SK-MEL-5 (cell line): ENCODE data around the gene RAB5IF. TPM values are rescaled to one million over a fixed set of nuclear protein-coding genes. Genes with fewer than 3 reads are reported as not detected.
"Not testable (repeated sequence)": the region's sequence is repeated elsewhere in the genome, so short reads cannot be mapped to it uniquely, and the experiment has no call there.

Experiments used
- DNase-seq: peaks from one replicate; pipeline ENCODE4 v3.0.0-alpha.2; 2016; ENCODE audit warnings: low read depth, low spot score
- in situ Hi-C: cut with HindIII; loops from 2 replicates; pipeline ENCODE4 v1.10.0; 2016; ENCODE audit warnings: low sequenced_read_pairs, high pct_unique_total_duplicates, low pct_unique_long_range_greater_than_20kb
- total RNA-seq: library from RNA; depleted of rRNA; stranded (reverse); fragments of >200 nt; shearing (Covaris generic); gene quantifications from 2 replicates; pipeline ENCODE4 v1.2.3, GENCODE V29; 2014

RAB5IF gene
- total RNA-seq, 1 experiment from 2014 or later = 190 TPM

DNA sequence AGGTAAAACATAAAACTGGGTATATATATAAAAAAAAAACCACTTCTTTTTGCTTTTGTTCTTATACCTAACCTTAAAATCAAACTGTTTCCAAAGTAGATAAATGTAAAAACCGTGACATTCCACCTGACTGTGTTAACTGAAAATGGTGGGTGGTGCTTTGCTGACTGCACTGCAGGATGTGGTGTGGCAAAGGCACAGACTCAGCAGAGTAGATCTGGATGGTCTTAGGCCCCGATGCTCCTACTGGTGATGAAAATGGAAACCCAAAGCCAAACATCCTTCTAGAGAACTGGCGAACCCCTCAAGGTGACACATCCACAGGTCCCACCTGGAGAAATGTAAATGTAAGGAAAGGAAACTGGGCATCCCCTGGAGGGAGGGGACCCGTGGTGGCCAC lies 23.3 kb upstream of the RAB5IF start:
- no peak for DNase-seq
- in situ Hi-C loops = no loop called here

DNA sequence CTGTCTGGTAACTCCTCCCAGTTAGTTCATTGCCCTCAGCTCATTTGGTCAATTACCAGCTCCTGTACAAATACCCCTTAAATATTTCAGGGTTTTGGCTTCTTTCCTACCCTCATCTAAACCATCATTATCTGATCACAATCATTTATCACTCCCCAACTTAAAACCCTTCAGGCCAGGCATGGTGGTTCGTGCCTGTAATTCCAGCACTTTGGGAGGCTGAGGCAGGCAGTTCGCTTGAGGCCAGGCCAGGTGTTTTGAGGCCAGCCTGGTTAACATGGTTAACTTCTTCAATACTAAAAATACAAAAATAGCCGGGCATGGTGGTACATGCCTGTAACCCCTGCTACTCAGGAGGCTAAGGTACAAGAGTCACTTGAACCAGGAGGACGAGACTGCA lies 22.8 kb upstream of the RAB5IF start:
- DNase-seq = no peak
- in situ Hi-C loops = no loop called here

DNA sequence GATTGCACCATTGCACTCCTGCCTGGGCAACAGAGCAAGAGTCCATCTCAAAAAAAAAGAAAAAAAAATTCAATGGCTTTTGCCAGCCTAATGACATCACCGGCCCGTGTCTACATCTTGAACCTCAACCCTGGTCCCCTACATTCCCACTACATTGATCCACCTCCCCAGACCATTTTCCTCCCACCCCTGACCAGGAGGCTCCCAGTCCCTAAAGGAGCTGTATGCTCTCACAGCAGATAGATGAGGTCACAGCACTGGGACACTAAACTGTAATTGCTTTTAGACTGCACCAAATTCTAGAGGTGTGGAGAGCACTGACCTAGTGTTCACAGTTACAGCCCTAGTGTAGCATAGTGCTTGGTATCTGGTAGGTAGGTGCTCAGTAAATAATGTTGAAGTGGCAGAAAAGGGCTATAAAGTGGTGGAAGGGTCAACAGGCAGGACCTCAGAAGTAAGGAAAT lies 21.5 kb upstream of the RAB5IF start:
- DNase-seq = no peak
- in situ Hi-C loops = no loop called here

DNA sequence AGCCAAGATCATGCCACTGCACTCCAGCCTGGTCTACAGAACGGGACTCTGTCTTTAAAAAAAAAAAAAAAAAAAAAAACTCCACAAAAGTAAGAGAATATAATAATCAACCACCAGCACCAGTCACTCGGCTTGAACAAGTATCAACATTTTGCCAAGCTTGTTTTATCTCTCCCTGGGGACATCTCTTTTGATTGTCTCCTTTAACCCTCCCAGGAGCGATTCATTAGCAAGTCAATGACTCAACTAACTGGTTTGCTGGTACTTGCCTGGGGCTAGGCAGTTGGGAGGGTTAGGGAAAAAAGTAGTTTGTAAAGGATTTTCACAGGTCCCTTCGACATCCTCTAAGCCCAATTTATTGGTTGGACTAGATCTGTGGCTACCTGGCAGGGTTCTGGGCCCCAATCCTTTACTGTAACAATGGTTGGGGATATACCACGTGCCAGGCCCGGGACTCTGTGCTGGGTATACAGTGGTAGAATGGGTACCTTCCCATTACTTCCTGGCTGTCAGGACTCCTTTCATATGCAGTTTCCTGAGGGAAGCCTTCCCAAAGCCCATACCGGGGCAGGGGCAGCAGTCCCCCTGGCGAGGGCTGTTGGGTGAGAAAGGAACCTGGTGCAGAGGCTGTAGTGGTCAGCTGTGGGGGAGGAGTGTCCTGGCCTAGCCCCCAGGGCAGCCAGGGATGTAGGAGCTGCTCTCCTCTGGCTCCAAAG lies 20.0 kb upstream of the RAB5IF start:
- in situ Hi-C loops = no loop called here
- peak; percentile 78 for DNase-seq

DNA sequence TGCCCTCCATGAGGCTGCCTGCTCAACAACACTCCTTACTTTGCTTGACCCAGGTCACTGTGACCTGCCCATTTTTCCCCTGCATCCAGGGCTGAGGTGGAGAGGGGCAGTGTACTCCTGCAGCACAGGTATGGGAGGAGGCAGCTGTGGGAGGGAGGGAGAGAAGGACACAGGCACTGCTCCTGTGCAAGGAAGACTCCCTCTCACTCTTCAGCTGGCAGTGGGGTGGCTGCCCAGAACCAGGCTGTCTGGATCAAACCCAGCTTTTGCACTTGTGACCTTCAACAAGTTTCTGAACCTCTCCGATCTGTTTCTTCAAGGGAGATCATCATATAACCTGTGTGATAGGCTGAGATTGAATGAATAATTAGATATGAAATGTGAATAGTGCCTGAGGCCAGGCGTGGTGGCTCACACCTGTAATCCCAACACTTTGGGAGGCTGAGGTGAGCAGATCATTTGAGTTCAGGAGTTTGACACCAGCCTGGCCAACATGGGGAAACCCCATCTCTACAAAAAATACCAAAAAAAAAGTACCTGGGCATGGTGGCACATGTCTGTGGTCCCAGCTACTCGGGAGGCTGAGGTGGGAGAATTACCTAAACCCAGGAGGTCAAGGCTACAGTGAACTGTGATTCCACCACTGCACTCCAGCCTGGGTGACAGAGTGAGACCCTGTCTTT lies 18.1 kb upstream of the RAB5IF start:
- no peak for DNase-seq
- in situ Hi-C loops = no loop called here

DNA sequence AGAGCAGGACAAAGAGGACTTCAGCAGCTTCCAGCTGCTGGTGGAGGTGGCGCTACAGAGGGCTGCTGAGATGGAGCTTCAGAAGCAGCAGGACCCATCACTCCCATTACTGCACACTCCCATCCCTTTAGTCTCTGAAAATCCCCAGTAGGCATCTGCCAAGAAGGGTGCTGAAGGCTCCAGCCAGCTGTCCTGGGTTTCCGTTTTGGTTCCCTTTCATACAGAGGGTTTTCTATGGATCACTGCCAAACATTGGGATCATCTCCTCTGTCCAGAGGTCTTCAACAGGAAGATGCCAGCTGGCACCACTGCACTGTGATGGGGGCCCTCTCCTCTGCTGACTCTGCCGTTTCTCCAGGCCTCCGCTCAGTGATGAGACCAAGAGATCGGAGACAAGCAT lies 14.3 kb upstream of the RAB5IF start:
- no peak for DNase-seq
- in situ Hi-C loops = no loop called here

DNA sequence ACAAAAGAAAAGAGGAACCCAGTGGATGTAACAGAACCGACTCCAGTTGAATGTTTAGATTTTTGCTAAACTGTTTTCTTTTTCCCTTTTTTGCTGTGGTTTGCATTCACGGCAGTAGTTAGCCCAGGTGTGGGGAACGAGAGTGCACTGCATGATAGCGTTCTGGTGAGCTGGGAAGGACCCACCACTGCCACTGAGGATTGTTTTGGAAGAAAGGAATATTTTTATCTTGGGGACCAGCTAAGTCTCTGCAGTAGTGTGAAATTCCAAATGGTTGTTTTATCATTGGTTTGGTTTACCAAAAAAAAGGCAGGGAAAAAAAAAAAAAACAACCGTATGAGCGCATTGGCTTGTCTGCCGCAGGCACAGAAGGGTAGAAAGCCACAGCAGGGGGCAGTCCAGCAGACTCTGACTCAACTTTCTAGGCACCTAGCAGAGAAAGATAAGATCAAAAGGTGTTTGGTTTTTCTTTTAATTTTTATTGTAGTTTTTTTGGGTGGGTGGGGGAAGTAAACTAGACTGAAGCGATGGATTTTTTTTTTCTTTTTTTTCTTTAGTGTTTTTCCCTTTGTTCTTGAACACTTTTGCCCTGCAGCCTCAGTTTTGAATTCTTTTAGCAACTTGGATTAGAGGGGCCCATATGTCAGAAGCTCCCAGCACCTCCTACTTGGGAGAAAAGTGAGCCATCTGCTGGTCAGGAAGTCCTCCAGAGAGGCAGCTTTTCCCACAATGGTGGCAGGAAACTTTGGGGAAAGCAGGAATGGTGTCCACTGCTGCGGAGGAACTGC lies 13.5 kb upstream of the RAB5IF start:
- peak; percentile 72 for DNase-seq
- in situ Hi-C loops = no loop called here

DNA sequence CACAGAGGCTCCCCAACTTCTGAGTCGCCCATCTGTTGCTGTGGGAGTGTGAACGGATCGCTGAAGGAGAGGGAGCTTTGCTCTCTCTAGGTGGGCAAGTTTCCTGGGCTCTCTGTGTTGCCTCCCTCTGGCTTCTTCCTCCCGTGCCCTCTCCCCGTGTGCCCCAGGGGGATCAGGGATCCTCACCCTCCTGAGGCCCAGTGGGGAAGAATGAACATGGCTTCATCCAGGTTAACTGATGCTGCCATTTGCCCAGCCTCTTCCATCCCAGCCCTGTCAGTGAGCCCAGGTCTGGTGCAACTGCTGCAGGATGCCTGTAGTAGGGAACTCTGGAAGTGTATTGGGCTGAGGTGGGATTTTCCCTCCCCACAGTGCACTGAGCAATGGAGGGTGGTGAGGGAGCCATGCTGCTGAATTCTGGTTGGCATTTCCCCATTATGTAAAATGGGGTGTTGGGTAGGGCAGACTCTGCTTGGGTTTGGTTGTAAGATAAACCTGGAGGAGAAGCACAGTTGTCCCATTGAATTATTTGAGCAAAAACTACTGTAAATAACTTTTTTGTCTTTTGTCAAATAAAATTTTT lies 12.1 kb upstream of the RAB5IF start:
- DNase-seq = no peak
- in situ Hi-C loops = no loop called here

DNA sequence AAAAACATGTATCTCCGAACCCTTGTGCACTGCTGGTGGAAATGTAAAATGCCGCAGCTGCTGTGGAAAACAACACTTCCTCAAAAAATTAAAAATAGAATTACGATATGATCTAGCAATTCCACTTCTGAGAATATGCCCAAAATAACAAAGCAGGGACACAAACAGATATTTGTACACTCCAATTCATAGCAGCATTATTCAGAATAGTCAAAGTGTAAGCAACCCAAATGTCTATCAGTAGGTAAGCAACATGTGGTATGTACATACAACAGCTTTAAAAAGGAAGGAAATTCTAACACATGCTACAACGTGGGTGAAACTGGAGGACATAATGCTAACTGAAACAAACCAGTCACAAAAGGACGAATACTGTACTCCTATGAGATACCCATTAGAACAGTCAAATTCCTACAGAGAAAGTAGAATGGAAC lies 5.7 kb upstream of the RAB5IF start:
- DNase-seq = no peak
- in situ Hi-C loops = no loop called here

DNA sequence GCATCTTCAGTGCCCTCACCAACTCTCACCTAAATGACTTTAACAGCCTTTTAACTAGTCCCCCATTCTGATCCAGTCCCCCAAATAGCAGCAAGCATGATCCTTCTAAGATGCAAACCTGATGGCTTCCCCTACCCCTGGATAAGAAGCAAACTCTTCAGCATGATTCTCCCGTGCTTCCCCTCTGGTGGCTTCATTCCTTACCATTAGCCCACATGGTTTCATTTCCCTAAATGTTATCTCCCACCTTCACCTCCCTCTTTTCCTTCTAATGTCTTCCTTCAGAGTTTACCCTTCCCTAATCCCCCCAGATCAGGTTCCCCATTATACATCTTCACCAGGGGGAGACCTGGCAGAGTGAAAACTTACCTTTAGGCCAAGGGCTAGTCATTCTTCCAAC lies 4.0 kb upstream of the RAB5IF start:
- in situ Hi-C loops = no loop called here
- no peak for DNase-seq

DNA sequence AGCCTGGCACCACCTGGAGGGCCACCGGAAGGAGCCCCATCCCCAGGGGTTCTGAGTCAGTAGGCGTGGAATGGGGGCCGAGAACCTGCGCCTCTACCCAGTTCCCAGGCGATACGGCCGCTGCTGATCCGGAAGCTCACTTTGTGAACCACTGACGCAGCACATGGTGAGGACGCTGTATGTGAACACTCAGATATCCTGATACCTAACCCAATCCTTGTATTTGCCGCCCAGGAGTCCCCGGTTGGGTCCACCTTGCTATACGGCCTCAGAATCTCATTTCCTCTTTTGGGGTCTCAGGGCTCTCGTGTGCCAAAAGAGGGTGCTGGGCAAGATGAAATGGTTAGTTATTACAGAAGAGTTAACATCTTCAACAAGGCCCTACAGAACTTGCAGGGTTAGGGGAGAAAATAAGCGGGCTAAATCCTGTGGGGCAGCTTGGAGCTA lies 604 bp upstream of the RAB5IF start:
- in situ Hi-C loops = no loop called here
- peak; percentile 49 for DNase-seq

DNA sequence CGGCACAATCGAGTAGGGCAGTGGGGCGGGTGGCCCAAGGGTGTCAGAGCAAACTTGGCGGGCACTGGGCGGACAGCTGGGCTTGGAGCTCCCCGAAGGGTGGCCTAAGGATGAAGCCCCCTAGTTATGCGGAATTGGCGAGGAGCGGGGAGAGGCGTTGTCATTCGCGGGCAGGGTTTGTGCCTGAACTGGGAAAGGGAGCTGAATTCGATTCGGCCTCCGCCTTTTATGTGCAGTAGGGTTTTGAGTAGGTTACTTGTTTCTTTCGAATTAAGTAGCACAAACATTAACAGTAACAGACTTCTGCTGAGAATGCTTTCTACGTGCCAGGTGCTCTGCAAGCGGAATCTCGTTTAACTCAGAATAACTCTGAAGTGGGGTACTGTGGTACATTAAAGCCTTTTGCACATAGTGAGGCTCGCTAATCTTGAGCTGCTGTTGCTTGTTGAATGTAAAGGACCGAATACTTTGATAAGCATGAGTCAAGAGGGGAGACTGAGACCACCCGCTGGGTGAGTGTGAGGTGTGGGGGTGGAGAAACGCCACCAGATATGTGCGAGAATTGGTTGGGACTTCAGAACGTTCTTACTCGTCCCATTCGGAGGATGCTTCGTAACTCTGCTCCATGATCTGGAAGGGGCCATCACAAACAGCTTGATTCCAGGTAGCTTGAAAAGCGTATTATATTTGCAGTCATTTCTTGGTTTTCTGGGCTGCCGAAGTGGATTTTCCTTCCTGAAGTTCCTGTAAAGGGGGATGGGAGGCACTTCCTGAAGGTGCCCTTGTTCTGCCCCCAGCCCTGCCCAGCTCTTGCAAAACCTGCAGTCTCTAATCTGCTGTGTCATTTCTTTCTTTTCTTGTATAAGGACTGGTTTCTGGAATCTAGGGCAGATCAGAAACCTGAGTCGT lies 833 bp downstream of the RAB5IF start:
- peak; percentile 59 for DNase-seq
- in situ Hi-C loops = no loop called here

DNA sequence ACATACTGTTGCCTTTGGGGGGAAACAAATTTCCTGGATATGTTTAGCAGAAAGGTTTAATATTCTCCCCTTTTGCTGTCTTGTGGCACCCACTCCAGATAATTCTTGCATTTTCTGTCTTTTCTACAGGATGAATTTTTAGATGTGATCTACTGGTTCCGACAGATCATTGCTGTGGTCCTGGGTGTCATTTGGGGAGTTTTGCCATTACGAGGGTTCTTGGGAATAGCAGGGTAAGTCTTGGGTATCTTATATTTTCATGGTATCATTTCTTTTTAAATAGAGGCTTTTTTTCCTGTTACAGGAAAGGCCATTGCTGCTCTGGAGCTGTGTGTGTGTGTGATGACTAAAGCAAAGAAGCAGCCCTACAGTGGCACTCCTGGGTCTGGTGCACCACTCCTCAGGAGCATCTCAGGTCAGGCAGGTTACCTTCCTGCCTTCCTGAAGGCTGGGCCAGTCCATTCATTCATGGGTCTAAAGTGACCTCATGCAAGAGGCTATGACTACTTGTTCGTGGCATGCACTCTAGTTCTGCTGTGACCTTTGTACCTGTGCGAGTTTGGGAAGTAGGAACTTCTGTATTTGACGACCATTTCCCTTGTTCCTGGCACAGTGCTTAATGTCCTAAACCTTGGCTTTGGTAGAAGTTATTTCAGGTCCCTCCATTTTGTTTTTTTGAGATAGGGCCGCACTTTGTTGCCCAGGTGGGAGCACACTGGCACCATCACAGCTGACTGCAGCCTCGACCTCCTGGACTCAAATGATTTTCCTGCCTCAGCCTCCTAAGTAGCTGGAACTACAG lies 2.2 kb downstream of the RAB5IF start:
- in situ Hi-C loops = no loop called here
- DNase-seq = no peak

DNA sequence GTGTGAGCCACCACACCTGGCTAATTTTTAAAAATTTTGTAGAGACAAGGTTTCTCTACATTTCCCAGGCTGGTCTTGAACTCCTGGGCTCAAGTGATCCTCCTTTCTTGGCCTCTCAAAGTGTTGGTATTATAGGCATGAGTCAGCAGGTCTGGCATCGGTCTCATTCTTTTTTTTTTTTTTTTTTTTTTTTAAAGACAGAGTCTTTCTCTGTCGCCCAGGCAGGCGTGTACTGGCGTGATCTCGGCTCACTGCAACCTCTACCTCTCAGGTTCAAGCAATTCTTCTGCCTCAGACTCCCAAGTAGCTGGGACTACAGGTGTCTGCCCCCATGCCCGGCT lies 2.8 kb downstream of the RAB5IF start:
- DNase-seq, in situ Hi-C loops: not testable (repeated sequence)

DNA sequence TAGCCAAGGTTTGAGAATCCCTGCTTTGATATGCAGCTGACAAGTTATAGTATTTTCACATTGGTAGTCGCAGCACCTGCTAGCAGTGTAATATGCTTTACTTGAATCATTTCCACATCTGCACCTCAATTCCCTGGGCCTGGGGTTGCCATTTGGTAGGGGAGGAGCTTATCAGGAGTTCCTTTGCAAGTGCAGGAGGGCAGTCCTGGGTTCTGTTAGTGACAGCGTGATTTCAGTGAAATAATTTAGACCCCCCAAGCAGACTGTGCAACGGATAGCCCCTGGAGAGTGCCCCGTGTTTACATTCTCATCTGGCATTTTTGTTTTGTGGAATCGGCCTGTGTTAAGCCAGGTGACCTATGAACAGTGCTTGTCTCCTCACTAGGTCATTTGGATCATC lies 6.0 kb downstream of the RAB5IF start:
- in situ Hi-C loops = no loop called here
- no peak for DNase-seq

DNA sequence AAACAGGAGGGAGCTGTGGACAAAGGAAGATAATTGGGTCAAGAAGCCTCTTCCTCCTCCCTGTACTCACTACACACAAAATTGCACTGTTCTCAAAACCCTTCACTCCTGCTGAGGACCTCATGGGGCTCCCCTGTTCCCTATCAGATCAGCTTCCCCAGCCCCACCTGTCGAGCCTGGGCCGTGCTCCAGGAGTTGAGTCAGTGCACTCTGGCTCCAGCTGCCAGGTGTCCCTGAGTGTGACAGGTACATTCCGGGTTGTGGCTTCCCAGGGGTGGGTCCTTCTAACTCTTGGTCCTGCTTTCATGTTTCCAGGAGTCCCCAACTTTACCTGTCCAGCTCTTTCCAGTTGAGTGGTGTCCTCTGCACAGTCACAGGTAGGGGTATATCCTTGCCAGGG lies 8.4 kb downstream of the RAB5IF start:
- no peak for DNase-seq
- in situ Hi-C loops = no loop called here
